ENCODE data around the gene WSCD2. TPM values are rescaled to one million over a fixed set of nuclear protein-coding genes. Genes with fewer than 3 reads are reported as not detected.

Gene WSCD2
- total RNA-seq, 2 experiments from 2014 or later, result not detected

DNA sequence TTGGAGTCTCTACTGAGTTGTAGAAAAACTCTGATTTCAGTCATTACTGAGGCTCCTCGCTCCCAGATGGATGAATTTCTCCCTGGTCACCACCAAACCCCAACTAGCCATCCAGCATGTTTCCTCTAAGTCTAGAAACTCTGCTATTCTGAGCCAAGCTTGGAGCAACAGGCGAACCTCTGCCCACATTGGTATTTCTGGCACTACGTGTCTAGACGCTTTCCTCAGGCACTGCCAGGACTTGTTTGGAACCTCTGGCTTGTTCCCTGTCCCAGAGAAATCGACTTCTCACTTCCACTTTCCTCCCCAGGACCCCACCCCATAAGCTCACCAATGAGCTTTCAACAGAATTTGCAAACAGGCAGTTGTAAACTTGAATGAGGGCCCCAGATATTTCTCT is 27.6 kb downstream of the WSCD2 start:
- CTCF ChIA-PET, result no interaction called here

DNA sequence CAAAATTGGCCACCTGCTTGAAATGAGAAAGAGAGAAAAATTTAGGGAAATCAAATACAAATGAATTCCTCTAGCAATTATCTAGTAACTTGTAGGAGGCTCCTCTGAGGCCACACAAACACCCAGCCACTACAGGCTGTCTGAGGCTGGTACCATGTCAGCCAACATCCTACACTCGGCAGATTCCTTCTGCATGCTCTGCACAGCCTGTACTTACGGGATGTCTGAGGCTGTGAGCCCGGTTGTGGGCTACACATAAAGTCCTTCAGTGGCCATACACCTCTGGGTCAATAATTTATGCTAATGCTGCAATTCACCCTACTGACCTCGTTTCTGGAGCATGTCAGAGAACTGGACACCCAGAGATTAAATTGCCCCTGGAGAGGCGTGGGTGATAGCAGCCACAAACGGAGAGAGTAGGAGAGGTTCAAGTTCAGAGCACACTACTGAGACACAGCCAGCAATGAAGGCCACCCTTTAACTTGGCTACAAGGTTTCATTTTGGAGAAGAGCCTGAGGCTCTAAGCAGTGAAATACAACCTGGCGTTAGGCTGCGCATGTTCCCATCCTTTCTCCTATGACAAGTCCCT is 28.9 kb downstream of the WSCD2 start:
- ATAC-seq (ENCODE audit: poor library complexity), result no peak
- Mint-ChIP-seq H3K9me3 (no peaks in the 10 kb centered on the region), H3K4me1 (ENCODE audit: low read depth) (no peaks in the 10 kb centered on the region), H3K27ac (no peak overlapping the region), H3K36me3 (ENCODE audit: low read depth) (no peaks in the 10 kb centered on the region), H3K4me3 (no peak overlapping the region), H3K27me3 (peaks cover 29% of the 10 kb centered on the region)
- no peak overlapping the region for H3K27ac ChIP-seq (ENCODE audit: low read depth in 1 of 2, low read length in 2 of 2)
- POLR2A ChIA-PET, result no interaction called here
- H3K4me3 ChIP-seq (ENCODE audit: low read length), result no peak overlapping the region
- DNase-seq, result no peak
- TF ChIP-seq, protein P1, sequence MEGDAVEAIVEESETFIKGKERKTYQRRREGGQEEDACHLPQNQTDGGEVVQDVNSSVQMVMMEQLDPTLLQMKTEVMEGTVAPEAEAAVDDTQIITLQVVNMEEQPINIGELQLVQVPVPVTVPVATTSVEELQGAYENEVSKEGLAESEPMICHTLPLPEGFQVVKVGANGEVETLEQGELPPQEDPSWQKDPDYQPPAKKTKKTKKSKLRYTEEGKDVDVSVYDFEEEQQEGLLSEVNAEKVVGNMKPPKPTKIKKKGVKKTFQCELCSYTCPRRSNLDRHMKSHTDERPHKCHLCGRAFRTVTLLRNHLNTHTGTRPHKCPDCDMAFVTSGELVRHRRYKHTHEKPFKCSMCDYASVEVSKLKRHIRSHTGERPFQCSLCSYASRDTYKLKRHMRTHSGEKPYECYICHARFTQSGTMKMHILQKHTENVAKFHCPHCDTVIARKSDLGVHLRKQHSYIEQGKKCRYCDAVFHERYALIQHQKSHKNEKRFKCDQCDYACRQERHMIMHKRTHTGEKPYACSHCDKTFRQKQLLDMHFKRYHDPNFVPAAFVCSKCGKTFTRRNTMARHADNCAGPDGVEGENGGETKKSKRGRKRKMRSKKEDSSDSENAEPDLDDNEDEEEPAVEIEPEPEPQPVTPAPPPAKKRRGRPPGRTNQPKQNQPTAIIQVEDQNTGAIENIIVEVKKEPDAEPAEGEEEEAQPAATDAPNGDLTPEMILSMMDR (IDR thresholded peaks at IDR 0.05), result no peak
- no peaks in the 10 kb centered on the region for H3K9me3 ChIP-seq (ENCODE audit: control insufficient read depth in 1 of 2, insufficient read depth in 1 of 2, low read length in 2 of 2)
- H3K36me3 ChIP-seq (ENCODE audit: insufficient read depth, low read length), result no peaks in the 10 kb centered on the region
- CTCF ChIA-PET, result no interaction called here
- peaks cover 0 to 2% of the 10 kb centered on the region in 2 experiments for H3K27me3 ChIP-seq (ENCODE audit: control insufficient read depth in 1 of 2, insufficient read depth in 2 of 2, low read length in 2 of 2)
- intact Hi-C loops (cut with DNase I, micrococcal nuclease), result no loop called here
- no peaks in the 10 kb centered on the region for H3K4me1 ChIP-seq (ENCODE audit: insufficient read depth, low read length)

More for the DNA sequence above, 27.6 kb downstream of the WSCD2 start:
- H3K27ac Mint-ChIP-seq, result no peak overlapping the region
- no peaks in the 10 kb centered on the region for H3K4me1 Mint-ChIP-seq (ENCODE audit: low read depth)
- TF ChIP-seq, protein P1 (IDR thresholded peaks at IDR 0.05), result no peak
- no peak overlapping the region for H3K4me3 ChIP-seq (ENCODE audit: low read length)
- no peaks in the 10 kb centered on the region for H3K36me3 ChIP-seq (ENCODE audit: insufficient read depth, low read length)
- H3K27me3 Mint-ChIP-seq, result peaks cover 31% of the 10 kb centered on the region
- intact Hi-C loops (cut with DNase I, micrococcal nuclease), result no loop called here
- no peaks in the 10 kb centered on the region for H3K9me3 Mint-ChIP-seq
- peaks cover 0 to 2% of the 10 kb centered on the region in 2 experiments for H3K27me3 ChIP-seq (ENCODE audit: control insufficient read depth in 1 of 2, insufficient read depth in 2 of 2, low read length in 2 of 2)
- no peak overlapping the region for H3K4me3 Mint-ChIP-seq
- DNase-seq (no peak), ATAC-seq (ENCODE audit: poor library complexity) (no peak)
- no peaks in the 10 kb centered on the region for H3K4me1 ChIP-seq (ENCODE audit: insufficient read depth, low read length)
- H3K36me3 Mint-ChIP-seq (ENCODE audit: low read depth), result no peaks in the 10 kb centered on the region
- POLR2A ChIA-PET, result no interaction called here
- no peaks in the 10 kb centered on the region for H3K9me3 ChIP-seq (ENCODE audit: control insufficient read depth in 1 of 2, insufficient read depth in 1 of 2, low read length in 2 of 2)
- H3K27ac ChIP-seq (ENCODE audit: low read depth in 1 of 2, low read length in 2 of 2), result no peak overlapping the region

DNA sequence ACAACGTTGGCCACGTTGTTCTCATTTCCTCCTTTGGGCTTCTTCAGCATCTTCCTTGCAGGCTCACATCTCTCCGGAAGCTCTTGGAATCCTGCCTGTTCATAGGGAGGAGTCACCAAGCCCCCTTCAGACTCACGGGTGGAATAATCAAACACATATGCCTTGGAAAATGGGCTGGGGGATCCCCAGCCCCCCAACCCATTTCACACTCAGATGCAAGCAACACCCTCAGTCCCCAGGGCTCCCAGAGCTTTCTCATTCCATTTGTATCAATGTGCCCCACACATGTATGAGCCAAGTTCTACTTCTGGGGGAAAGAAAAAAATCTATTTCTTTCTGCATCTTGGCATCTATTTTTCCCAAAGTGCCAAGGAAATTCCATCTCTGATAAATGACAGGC is 33.1 kb downstream of the WSCD2 start:
- H3K27ac ChIP-seq (ENCODE audit: low read depth in 1 of 2, low read length in 2 of 2), result no peak overlapping the region
- Mint-ChIP-seq H3K9me3 (no peaks in the 10 kb centered on the region), H3K36me3 (ENCODE audit: low read depth) (no peaks in the 10 kb centered on the region), H3K27me3 (peaks cover 28% of the 10 kb centered on the region), H3K27ac (no peak overlapping the region), H3K4me3 (no peak overlapping the region), H3K4me1 (ENCODE audit: low read depth) (no peaks in the 10 kb centered on the region)
- ATAC-seq (ENCODE audit: poor library complexity) (no peak), DNase-seq (no peak)
- intact Hi-C loops (cut with DNase I, micrococcal nuclease), result no loop called here
- TF ChIP-seq, protein P1 (IDR thresholded peaks at IDR 0.05), result no peak
- no peaks in the 10 kb centered on the region for H3K4me1 ChIP-seq (ENCODE audit: insufficient read depth, low read length)
- H3K4me3 ChIP-seq (ENCODE audit: low read length), result no peak overlapping the region
- H3K36me3 ChIP-seq (ENCODE audit: insufficient read depth, low read length), result no peaks in the 10 kb centered on the region
- ChIA-PET CTCF (no interaction called here), POLR2A (no interaction called here)
- H3K27me3 ChIP-seq (ENCODE audit: control insufficient read depth in 1 of 2, insufficient read depth in 2 of 2, low read length in 2 of 2), result peaks cover 0 to 2% of the 10 kb centered on the region in 2 experiments
- no peaks in the 10 kb centered on the region for H3K9me3 ChIP-seq (ENCODE audit: control insufficient read depth in 1 of 2, insufficient read depth in 1 of 2, low read length in 2 of 2)

All from CD4-positive, alpha-beta T cell (primary cell).